IMR-90 (cell line): ENCODE data around the gene RECQL5. TPM values are rescaled to one million over a fixed set of nuclear protein-coding genes. Genes with fewer than 3 reads are reported as not detected.

ENCODE experiments used
- ATAC-seq: fragments of 200-7000 bp; cut with Tn5 transposase; 2 replicates; pipeline ENCODE4 v1.9.1; 2020; ENCODE audit warnings: low read depth, mild to moderate bottlenecking, moderate library complexity
- BruUV-seq: library from RNA; stranded (reverse); fragments of 400-500 nt; replicated peaks from 2 replicates; lab custom pipeline; 2021; lab: Mats Ljungman, UMichigan
- CTCF ChIA-PET: fragments of 300-600 bp; formaldehyde crosslinking; extraction: SDS; loops from one replicate; lab custom pipeline; 2021; ENCODE audit warnings: antibody characterized with exemption; lab: Yijun Ruan, JAX
- POLR2A ChIA-PET: fragments of 300-600 bp; sonication (Branson Sonifier 250); formaldehyde crosslinking; loops from one replicate; lab custom pipeline; 2022; ENCODE audit warnings: antibody characterized with exemption; ENCODE audit not compliant: unreplicated experiment; lab: Charles Lee
- DNase-seq: peaks from one replicate; pipeline ENCODE4 v3.0.0; 2013
- H2AFZ ChIP-seq: replicated peaks from 2 replicates; pipeline ENCODE3; 2013; ENCODE audit warnings: low read length, mild to moderate bottlenecking; ENCODE audit not compliant: poor library complexity
- H2AK5ac ChIP-seq: 2 replicates; pipeline ENCODE4 v1.6.1; 2013; ENCODE audit warnings: low read depth, low read length, inconsistent platforms
- H2AK9ac ChIP-seq: replicated peaks from 2 replicates; pipeline ENCODE3; 2013; ENCODE audit warnings: mild to moderate bottlenecking, low read depth, low read length, moderate library complexity; ENCODE audit not compliant: poor library complexity
- H2BK120ac ChIP-seq: 2 replicates; pipeline ENCODE4 v1.6.1; 2013; ENCODE audit warnings: low read depth, low read length, inconsistent platforms
- H2BK15ac ChIP-seq: 3 replicates; pipeline ENCODE4 v1.6.1; 2013; ENCODE audit warnings: low read depth, low read length, inconsistent platforms
- H2BK20ac ChIP-seq: 2 replicates; pipeline ENCODE4 v1.6.1; 2013; ENCODE audit warnings: low read depth, mild to moderate bottlenecking, inconsistent platforms, low read length, moderate library complexity
- H2BK5ac ChIP-seq: 2 replicates; pipeline ENCODE4 v1.6.1; 2013; ENCODE audit warnings: mild to moderate bottlenecking, low read depth, low read length, inconsistent platforms; ENCODE audit not compliant: poor library complexity, severe bottlenecking
- H3K14ac ChIP-seq: replicated peaks from 2 replicates; pipeline ENCODE4 v1.6.1; 2013; ENCODE audit warnings: low read depth, low read length, inconsistent platforms
- H3K18ac ChIP-seq: 2 replicates; pipeline ENCODE4 v1.6.1; 2013; ENCODE audit warnings: low read depth, low read length, control low read depth
- H3K23ac ChIP-seq: 2 replicates; pipeline ENCODE4 v1.6.1; 2013; ENCODE audit warnings: low read depth, low read length, inconsistent platforms
- H3K27ac ChIP-seq: 2 replicates; pipeline ENCODE4 v1.5.1; 2013; ENCODE audit warnings: mild to moderate bottlenecking, control low read depth, low read length; ENCODE audit not compliant: insufficient read depth
- H3K27me3 ChIP-seq: 2 replicates; pipeline ENCODE4 v1.6.1; 2013; ENCODE audit warnings: low read length; ENCODE audit not compliant: control insufficient read depth, insufficient read depth
- H3K36me3 ChIP-seq: 2 replicates; pipeline ENCODE4 v1.6.1; 2013; ENCODE audit warnings: low read length, mixed read lengths; ENCODE audit not compliant: control insufficient read depth, insufficient read depth
- H3K4ac ChIP-seq: 2 replicates; pipeline ENCODE4 v1.6.1; 2013; ENCODE audit warnings: low read depth, low read length, inconsistent platforms
- H3K4me1 ChIP-seq: 2 replicates; pipeline ENCODE4 v1.6.1; 2013; ENCODE audit warnings: low read length, mixed read lengths; ENCODE audit not compliant: control insufficient read depth, insufficient read depth
- H3K4me2 ChIP-seq: 2 replicates; pipeline ENCODE4 v1.6.1; 2013; ENCODE audit warnings: low read depth, mild to moderate bottlenecking, control low read depth, low read length, moderate library complexity
- H3K4me3 ChIP-seq: 2 replicates; pipeline ENCODE4 v1.5.1; 2013; ENCODE audit warnings: low read depth, mild to moderate bottlenecking, control low read depth, low read length, moderate library complexity; ENCODE audit not compliant: insufficient read depth
- H3K56ac ChIP-seq: 2 replicates; pipeline ENCODE4 v1.6.1; 2013; ENCODE audit warnings: low read length, inconsistent platforms; ENCODE audit not compliant: insufficient read depth; ENCODE audit errors: extremely low read depth
- H3K79me1 ChIP-seq, 2 experiments: 2 replicates each; pipeline ENCODE4 v1.6.1; 2013; ENCODE audit warnings: low read length in 2 of 2, inconsistent platforms in 1 of 2, low read depth in 1 of 2
- H3K9ac ChIP-seq: 2 replicates; pipeline ENCODE4 v1.6.1; 2013; ENCODE audit warnings: low read depth, low read length, control low read depth
- H3K9me1 ChIP-seq: 2 replicates; pipeline ENCODE4 v1.6.1; 2013; ENCODE audit warnings: low read length, inconsistent platforms; ENCODE audit not compliant: insufficient read depth
- H3K9me3 ChIP-seq: 2 replicates; pipeline ENCODE4 v1.6.1; 2013; ENCODE audit warnings: low read length; ENCODE audit not compliant: control insufficient read depth, insufficient read depth
- H4K20me1 ChIP-seq: 2 replicates; pipeline ENCODE4 v1.6.1; 2013; ENCODE audit warnings: low read length, inconsistent platforms; ENCODE audit not compliant: insufficient read depth
- H4K5ac ChIP-seq: 2 replicates; pipeline ENCODE4 v1.6.1; 2013; ENCODE audit warnings: mild to moderate bottlenecking, low read depth, low read length, control low read depth
- H4K8ac ChIP-seq, 2 experiments: 2 replicates each; pipeline ENCODE4 v1.6.1; 2013; ENCODE audit warnings: low read depth in 2 of 2, low read length in 2 of 2, control low read depth in 1 of 2, inconsistent platforms in 1 of 2
- H4K91ac ChIP-seq: 2 replicates; pipeline ENCODE4 v1.6.1; 2013; ENCODE audit warnings: low read depth, low read length, inconsistent platforms; ENCODE audit not compliant: insufficient read depth
- MAFK ChIP-seq: IDR thresholded peaks from 2 replicates; pipeline ENCODE4 v1.6.1; 2012; ENCODE audit warnings: low read depth, low read length, improper control_type of control experiment
- WGBS, 2 experiments: methylation state at CpG; one replicate each; pipeline versions ENCODE4 v1.1.5 to v1.1.7; 2013; ENCODE audit warnings: missing lambda C conversion rate in 2 of 2; ENCODE audit not compliant: insufficient read length in 1 of 2; ENCODE audit errors: extremely low coverage in 2 of 2; 5-methylcytosine and 5-hydroxymethylcytosine counted together
- dilution Hi-C: fragments of 300-500 bp; cut with HindIII; formaldehyde crosslinking; loops from one replicate; pipeline ENCODE4 v1.14.3; 2018; ENCODE audit warnings: low sequenced_read_pairs; ENCODE audit not compliant: unreplicated experiment
- in situ Hi-C: fragments of 300-500 bp; cut with MboI; formaldehyde crosslinking; loops from 3 replicates; pipeline ENCODE4 v1.14.3; 2019; ENCODE audit warnings: low sequenced_read_pairs, inconsistent platforms, mixed read lengths
- intact Hi-C: fragments of 100-400 bp; cut with micrococcal nuclease; formaldehyde crosslinking; loops from 2 replicates; pipeline ENCODE4 v1.10.0; 2022
- polyA plus RNA-seq, 3 experiments: library from polyadenylated mRNA; depleted of rRNA; stranded (reverse); fragments of >200 nt; gene quantifications; 2 replicates each; pipeline ENCODE4 v1.2.3, GENCODE V29; 2012; ENCODE audit warnings: low replicate concordance in 1 of 3
- total RNA-seq: library from RNA; depleted of rRNA; stranded (reverse); fragments of >200 nt; gene quantifications from 2 replicates; pipeline ENCODE4 v1.2.3, GENCODE V29; 2012

Gene RECQL5
- total and polyA plus RNA-seq, 2 of the 4 experiments (the other 2 are of a cell fraction) = 7.3 to 23.7 TPM

DNA sequence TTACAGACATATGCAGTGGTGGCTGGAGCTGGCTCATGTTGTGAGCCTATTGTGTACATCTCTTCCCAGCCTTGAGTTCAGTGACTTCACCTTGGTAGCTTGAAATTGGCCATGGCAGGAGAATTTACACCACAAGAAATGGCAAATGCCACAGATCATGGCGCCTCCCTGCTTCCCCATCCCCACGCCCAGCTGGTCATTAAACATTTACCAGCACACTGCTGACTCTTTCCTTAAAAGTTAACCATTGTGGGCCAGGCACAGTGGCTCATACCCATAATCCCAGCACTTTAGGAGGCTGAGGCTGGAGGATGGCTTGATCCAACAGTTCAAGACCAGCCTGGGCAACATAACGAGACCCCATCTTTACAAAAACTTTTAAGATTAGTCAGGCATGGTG is 31.7 kb upstream of the RECQL5 start:
- no TSS peak for BruUV-seq
- Histone ChIP-seq H3K4me3 (no peak overlapping the region), H3K23ac (no peak overlapping the region), H3K27me3 (no peaks in the 10 kb centered on the region), H3K4me2 (no peak overlapping the region), H4K8ac (no peak overlapping the region), H3K56ac (no peak overlapping the region), H3K9me1 (peaks cover 36% of the 10 kb centered on the region), H2BK20ac (no peak overlapping the region), H3K9me3 (no peaks in the 10 kb centered on the region), H2AFZ (no peak overlapping the region), H2BK15ac (no peak overlapping the region; the same call in 2 of the 3 replicates), H3K18ac (no peak overlapping the region), H3K79me1 (peaks cover 32 to 88% of the 10 kb centered on the region in 2 experiments), H3K4me1 (peaks cover 15% of the 10 kb centered on the region), H4K20me1 (peaks cover 40% of the 10 kb centered on the region), H3K4ac (no peak overlapping the region), H2AK9ac (no peak overlapping the region), H3K27ac (no peak overlapping the region), H3K14ac (no peak overlapping the region), H2BK5ac (no peak overlapping the region), H3K9ac (no peak overlapping the region), H3K36me3 (peaks cover 64% of the 10 kb centered on the region), H4K91ac (no peak overlapping the region), H4K5ac (no peak overlapping the region), H2BK120ac (no peak overlapping the region), H2AK5ac (no peak overlapping the region)
- in situ Hi-C loops (no loop called here), dilution Hi-C loops (no loop called here), intact Hi-C loops (no loop called here)
- POLR2A ChIA-PET = no interaction called here
- no CpG with 5 or more reads among the region's 3 CpGs for WGBS, 2 experiments
- CTCF ChIA-PET = interaction anchor here (0.5 kb wide), 1 partner anchor 713 kb away, joined by 3 read pairs; no protein-coding TSS in a partner anchor
- no peak for TF ChIP-seq MAFK
- DNase-seq = no peak
- ATAC-seq = no peak
